HG02678 (cell line): ENCODE measurements around the gene SRD5A3.
"Not testable (repeated sequence)": the region's sequence is repeated elsewhere in the genome, so short reads cannot be mapped to it uniquely, and the experiment has no call there.

Experiments used
- ATAC-seq: cut with Tn5 transposase; IDR thresholded peaks from one replicate; pipeline ENCODE4 v1.9.1; 2021; ENCODE audit warnings: mild to moderate bottlenecking, moderate library complexity; ENCODE audit not compliant: unreplicated experiment

SRD5A3 gene

GRCh38 chr4:55345054-55345453, 988 bp upstream of the SRD5A3 start:
- no peak for ATAC-seq

GRCh38 chr4:55346851-55347255, 811 bp downstream of the SRD5A3 start:
- no peak for ATAC-seq

GRCh38 chr4:55347610-55348228, 1.7 kb downstream of the SRD5A3 start:
- no peak for ATAC-seq

GRCh38 chr4:55348466-55348865, 2.4 kb downstream of the SRD5A3 start:
- ATAC-seq, result no peak

- ATAC-seq, result not testable (repeated sequence)
These were observed 4.8 kb downstream of the SRD5A3 start for GRCh38 chr4:55350870-55351269.

GRCh38 chr4:55351824-55352223, 5.8 kb downstream of the SRD5A3 start:
- no peak for ATAC-seq

DNA sequence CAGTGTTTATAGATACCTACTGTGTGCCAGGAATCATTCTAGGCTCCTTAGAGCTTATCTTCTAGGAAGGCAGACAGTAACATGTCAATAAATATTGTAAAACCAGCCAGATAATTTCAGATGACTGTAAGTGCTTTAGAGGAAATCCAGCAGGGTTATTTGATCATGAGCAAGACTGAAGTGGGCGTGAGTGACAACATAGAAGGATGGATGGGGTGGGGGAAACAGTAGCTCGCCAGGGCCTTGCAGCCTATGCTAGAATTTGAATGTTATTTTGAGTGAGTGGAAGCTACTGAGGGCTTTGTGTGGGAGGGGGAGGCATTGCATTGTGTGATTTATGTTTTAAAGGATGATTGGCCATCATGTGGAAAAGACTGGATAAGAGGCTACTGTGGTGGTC, 6.7 kb downstream of the SRD5A3 start:
- ATAC-seq, result no peak

GRCh38 chr4:55353228-55353747, 7.2 kb downstream of the SRD5A3 start:
- not testable (repeated sequence) for ATAC-seq

DNA sequence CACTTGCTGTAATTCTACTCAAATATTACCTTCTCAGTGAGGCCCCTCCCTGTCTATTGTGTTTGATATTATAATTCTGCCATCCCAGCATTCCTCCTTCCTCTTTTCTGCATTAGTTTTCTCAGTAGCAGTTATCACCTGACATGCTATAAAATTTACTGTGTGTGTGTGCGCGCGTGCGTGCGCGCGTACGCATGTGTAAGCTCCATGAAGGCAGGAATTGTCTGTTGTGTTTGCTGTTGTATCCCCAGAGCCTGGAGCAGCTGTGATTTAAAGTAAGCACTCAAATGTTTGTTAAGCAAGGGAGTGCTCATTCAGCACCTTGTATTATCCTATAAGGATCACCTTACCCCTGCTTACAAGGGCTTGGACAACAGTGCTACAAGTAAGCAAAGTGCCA, 8.6 kb downstream of the SRD5A3 start:
- no peak for ATAC-seq

DNA sequence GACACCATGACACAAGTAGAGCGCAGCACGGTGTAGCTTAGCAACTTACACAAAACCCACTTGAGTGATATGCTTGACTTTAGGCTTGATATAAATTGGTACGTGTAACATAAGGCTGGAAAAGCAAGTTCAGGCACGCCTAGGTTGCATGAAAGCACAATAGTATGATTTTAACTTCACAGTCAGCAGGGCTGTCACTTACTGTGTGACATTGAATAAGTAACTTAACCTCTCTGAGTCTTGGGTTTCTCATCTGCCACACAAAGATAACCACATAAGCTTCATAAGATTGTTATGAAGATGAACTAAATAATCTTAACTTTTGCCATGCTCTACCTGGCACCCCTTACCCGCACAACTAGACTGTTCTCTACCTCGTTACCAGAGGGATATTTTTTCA, 9.5 kb downstream of the SRD5A3 start:
- ATAC-seq, result no peak

DNA sequence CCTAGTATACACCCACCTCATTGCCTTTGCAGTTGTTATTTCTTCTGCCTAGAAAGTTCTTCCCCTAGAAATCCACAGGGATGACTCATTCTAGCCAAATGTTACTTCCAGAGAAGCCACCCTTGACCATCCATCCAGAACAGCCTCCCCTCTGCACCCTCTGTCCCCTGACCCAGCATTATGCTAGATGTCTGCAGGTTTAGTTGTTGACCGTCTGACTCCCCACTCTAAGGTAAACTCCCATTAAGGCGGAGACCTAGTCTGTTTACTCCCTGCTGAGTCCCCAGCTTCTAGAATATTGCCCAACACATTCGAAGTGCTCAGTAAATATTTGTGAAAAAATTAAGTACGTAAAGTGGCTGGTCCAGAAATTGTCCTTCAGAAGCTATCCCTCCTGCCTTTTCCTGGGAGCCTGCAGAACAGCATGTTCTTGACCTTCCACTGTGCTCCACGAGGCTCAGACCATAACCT, 11.0 kb downstream of the SRD5A3 start:
- ATAC-seq, result no peak

- no peak for ATAC-seq
These were observed 12.2 kb downstream of the SRD5A3 start for GRCh38 chr4:55358246-55358645.

GRCh38 chr4:55358668-55359067, 12.6 kb downstream of the SRD5A3 start:
- peak; percentile 65 for ATAC-seq

DNA sequence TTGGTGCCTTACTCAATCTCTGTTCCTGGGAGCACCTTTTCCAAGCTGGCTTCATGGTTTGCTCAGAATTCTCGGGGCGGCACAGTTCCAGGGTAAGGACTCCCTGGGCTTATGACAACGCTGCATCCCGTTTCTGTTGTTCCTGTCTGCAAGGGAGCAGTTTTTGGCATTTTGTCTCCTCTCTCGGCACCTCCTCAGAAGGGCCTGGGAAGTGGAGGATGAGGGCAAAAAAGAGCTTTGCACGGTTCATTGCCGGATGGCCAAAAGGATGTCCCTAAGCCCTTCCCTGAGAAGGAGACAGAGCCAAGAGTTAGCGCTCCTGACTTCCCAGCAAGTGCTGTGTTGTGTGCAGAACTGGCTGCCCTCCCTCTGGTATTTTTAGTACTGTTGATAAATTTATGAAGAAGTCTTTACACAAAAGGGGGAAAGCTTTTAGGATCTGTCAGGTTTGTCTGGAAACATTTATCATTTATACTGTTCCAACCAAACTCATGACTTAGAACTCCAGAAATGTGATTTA, 13.4 kb downstream of the SRD5A3 start:
- no peak for ATAC-seq

DNA sequence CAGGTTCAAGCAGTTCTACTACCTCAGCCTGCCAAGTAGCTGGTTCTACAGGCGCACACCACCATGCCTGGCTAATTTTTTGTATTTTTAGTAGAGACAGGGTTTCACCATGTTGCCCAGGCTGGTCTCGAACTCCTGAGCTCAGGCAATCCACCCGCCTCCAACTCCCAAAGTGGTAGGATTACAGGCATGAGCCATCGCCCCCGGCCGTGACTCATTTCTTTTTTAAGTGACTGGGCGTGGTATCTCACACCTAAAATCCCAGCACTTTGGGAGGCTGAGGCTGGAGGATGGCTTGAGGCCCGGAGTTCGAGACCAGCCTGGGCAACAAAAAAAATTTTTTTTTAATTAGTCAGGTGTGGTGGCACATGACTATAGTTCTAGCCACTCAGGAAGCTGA, 16.9 kb downstream of the SRD5A3 start:
- not testable (repeated sequence) for ATAC-seq

GRCh38 chr4:55363691-55364351, 17.8 kb downstream of the SRD5A3 start:
- no peak for ATAC-seq

GRCh38 chr4:55364691-55365344, 18.8 kb downstream of the SRD5A3 start:
- ATAC-seq, result no peak

DNA sequence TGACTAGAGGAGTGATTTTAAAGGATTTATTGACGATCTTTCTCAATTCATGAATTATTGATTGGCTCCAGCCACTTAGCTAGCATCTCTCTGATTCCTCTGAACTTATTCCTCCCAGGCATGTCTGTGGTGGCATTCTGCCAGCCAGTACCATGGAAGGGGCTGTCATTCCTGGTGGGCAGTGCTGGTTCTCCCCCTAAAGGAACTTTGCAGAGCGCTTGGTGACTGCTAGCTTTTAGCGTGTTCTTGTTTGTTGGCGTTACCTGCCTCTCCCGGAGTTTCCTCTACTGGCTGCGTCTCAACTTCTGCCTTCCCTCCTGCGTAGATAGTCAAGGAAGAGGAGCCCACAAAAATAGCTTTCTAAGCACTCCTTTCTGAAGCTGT, 19.3 kb downstream of the SRD5A3 start:
- ATAC-seq, result no peak

- ATAC-seq, result no peak
These were observed 20.6 kb downstream of the SRD5A3 start for GRCh38 chr4:55366621-55367020.

DNA sequence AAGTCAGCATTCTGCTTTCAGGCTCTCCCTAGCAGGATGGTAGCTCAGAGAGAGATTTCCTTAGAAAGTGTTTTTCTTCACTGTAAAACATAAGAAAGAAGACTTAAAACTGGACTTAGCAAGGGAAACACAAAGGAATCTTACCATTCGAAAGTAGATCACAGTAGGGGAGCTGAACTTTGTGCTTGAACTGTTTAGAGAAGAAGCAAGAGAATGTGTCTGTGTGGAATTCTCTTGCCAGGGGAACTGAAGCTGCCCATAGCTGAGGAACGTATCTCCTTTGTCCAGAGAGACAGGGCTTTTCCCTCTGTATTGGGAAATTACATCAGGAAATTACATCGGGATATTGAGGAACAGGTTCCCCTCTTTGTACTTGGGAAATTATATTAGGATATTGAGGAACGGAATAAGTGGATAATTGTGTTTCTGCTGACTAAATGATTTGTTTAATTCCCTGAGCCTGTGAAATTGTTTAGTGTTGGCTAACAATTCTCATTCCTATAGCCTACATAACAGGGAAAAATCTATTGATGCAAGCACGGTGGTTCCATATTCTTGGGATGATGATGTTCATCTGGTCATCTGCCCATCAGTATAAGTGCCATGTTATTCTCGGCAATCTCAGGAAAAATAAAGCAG, 21.2 kb downstream of the SRD5A3 start:
- ATAC-seq, result no peak

- no peak for ATAC-seq
These were observed 23.9 kb downstream of the SRD5A3 start for GRCh38 chr4:55369968-55370367.
